GM18907 (cell line): ENCODE data around the gene ISCU.
A peak's percentile ranks its signal among the peaks of the same experiment; 100 is the strongest.
"Not testable (repeated sequence)": the region's sequence is repeated elsewhere in the genome, so short reads cannot be mapped to it uniquely, and the experiment has no call there.

Source experiments
- ATAC-seq: cut with Tn5 transposase; IDR thresholded peaks from one replicate; pipeline ENCODE4 v1.9.1; 2021; ENCODE audit warnings: mild to moderate bottlenecking, moderate library complexity; ENCODE audit not compliant: unreplicated experiment

The ISCU gene

DNA sequence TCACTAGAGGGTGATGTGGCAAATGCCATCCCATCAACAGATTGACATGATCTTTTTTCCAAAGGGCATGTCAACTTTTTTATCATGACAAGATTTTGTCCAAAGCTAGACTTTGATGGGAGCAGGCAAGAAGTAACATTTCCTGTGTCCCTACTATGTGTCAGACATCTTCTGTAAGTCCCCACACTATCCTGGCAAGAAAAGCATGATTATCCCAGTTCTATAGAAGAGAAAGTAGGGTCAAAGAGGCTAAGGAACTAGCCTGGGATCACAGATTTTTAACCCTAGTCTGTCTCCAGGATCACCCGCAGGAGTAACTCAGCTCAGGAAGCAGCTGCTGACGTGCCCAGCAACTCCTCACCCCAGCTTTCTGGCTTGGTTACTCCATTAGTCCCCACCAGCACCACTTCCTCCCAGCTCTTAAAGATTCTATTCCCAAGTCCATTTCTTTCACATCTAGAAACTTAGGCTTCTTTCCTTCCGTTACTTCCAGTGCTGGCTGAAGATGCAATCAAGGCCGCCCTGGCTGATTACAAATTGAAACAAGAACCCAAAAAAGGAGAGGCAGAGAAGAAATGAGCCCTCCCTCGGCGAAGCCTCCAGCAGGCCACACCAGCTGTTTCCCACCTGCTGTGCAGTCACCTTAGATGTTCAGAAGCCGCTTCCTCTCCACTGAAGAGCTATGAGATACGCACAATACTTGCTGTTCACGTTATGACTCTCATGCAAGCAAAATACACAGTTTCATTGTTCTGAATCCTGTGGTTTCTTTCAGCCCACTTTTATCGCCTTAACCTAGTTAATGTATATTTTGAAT lies 6.2 kb downstream of the ISCU start:
- peak; percentile 74 for ATAC-seq

DNA sequence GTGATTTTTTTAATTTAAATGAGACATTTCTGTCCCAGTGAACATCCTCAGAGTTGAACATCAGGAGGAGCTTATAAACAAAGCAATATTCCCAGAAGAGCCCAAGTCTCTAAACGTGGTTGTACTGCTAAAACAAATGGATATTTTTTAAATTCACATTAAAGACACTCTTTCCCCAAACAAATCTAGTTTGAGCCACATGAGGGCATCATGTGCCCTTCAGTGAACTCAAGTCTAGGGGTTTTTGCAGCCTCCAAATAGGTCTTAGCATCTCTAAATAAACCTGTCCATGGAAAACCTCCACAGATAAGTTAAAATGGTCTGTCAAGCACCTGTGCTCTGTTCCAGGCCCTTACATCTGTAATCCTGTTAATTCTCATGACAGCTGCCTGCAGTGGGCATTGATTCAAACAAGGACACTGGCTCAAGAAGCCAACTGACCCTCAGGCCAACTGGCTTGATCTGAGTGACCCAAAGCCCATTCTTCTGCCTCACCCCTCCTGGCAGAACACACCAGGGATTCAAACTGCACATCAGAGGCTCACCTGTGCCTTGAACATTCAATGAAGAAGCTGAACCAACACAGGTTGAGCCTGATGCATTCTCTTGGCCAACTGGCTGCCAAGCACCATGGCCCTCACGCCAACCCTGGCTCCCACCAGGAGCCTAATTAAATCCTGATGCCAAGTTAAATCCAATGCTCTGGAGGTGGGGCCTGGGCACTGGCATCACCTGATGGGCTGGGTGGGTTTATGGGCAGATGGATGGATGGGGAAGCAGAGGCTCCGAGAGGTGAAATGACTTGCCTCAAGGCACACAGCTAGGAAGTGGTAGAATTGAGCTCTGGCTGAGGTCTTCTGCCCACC lies 8.6 kb downstream of the ISCU start:
- no peak for ATAC-seq

DNA sequence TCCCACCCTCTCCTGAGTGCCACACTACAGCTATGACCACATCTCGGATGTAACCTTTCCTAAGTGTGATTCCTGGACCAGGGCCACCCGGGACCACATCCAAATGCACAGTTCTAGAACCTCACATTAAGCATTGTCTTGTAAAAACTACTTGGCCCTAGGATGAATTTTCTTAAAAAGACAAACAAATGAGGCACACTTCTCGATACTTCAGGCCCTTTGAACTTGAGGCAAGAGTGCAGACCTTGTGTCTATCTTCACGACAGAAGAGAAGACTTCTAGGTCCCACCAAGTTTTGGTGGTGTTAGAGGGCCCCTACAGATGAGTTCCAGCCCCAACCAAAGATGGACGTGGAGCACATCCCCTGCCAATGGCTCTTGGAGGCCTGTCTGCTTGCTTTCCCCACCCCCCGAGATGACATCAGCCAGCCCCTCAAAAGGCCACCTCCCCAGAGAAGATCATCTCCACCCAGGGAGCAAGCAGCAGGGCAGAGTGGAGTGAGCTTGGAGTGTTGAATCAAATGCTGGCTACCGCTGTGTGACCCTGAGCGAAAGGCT lies 9.3 kb downstream of the ISCU start:
- no peak for ATAC-seq

DNA sequence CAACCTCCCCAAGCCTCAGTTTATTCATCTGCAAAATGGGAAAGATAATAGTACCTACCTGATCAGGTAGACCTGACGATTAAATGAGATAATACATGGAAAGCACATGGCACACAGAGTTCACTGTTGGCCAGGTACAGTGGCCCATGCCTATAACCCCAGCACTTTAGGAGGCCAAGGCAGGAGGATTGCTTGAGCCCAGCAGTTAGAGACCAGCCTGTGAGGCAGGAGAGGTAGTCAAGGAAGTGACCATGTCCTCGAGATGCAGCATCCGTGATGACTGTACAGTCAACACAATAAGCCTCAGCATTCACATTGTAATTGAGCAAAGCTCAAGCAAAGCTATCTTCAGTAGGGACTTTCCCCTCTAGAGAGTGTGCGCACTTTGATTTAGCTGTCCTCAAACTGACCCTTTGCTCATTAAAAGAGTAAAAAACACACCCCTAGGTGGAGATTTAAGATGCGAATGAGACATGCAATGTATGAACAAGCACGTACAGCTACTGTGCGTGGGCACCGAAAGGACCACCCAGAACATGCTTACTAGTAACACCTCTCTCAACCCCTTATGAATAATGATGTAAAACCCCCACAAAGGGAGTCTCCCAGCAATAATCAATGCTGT lies 9.9 kb downstream of the ISCU start:
- no peak for ATAC-seq

DNA sequence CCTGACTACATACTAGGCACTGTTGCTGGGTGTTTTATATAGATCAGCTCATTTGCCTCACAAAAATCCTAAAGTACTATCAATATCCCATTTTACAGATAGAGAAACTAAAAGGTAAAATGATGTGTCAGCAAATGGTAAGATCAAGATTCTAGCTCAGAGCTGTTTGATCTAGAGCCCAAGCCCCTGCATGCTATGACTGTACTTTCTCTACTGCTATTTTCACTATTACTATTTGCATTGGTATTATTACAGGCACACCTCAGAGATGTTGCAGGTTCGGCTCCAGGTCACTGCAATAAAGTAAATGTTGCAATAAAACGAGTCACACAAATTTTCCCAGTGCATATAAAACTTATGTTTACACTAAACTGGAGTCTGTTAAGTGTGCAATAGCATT lies 10.9 kb downstream of the ISCU start:
- no peak for ATAC-seq

DNA sequence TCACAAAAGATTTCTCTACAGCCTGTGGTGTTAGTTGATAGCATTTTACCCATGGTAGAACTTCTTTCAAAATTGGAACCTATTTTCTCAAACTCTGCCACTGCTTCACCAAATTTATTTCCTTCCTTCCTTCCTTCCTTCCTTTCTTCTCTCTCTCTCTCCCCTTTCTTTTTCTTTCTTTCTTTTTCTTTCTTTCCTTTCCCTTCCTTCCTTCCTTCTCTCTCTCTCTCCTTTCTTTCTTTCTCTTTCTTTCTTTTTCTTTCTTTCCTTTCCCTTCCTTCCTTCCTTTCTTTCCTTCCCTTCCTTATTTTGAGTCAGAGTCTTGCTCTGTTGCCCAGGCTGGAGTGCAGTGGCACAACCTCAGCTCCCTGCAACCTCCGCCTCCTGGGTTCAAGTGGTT lies 11.9 kb downstream of the ISCU start:
- not testable (repeated sequence) for ATAC-seq

DNA sequence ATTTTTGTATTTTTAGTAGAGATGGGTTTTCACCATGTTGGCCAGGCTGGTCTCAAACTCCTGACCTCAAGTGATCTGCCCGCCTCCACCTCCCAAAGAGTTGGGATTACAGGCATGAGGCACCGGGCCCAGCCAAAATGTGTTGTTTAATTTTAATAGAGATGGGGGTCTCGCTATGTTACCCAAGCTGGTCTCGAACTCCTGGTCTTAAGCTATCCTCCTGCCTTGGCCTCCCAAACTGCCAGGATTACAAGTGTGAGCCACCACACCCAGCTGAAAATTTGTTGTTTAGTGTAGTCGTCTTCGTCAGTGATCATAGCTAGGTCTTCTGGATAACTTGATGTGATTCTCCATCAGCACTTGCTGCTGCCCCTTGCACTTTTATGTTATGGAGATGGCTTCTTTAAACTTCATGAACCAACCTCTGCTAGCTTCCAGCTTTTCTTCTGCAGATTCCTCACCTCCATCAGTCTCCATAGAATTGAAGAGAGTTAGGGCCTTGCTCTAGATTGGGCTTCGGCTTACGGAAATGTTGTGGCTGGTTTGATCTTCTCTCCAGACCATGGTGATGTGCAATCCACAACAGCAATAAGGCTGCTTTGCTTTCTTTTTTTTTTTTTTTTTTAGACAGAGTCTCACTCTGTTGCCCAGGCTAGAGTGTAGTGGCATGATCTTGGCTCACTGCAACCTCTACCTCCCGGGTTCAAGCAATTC lies 13.0 kb downstream of the ISCU start:
- no peak for ATAC-seq

DNA sequence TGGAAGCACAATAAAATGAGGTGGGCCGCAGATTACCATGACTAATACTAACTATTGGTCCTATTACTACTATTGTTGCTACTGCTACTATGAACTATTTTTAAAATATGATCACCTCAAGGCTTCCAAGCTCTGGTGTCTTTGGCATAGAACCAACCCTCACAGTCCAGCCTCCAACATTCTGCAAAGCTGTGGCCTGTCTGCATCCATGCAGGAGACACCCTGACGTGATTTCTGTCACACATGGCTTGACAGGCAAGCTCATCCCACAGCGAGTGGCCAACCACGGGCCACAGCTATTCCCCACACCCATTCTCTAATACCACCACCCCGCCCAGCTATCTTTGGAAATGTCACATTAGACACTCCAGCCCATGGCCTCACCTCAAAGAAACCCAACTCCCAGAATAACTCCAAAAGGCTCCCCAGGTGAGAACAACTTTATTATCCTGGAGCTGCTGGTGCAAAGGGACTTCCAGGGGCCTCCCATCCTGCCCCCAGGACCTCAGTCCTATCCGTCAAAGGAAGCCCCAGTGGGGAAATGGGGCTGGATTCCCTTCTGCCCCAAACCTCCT lies 14.4 kb downstream of the ISCU start:
- ATAC-seq, result no peak

DNA sequence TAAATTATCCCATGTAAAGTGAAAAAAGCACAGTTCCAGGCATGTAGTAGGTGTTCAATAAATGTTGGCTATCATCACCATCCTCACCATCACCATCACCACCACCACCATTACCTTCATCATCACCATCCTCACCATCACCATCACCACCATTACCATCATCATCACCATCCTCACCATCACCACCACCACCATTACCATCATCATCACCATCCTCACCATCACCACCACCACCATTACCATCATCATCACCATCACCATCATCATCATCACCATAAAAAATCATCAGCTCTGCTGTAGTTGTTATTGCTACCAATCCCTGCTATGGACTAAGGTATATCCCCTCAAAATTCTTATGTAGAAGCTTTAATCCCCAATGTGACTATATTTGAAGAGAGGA lies 15.1 kb downstream of the ISCU start:
- no peak for ATAC-seq

DNA sequence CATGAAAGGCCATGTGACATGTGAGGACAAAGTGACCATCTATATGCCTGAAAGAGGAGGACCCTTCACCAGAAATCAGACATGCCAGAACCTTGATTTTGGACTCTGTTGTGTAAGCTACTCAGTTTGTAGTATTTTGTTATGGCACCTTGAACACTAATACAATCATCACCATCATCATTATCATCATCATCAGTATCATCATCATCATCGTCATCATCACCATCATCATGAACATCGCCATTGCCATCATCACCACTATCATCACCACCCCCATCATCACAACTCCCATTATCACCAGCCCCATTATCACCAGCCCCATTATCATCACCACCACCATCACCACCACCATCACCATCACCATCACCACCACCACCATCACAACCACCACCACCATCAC lies 15.9 kb downstream of the ISCU start:
- no peak for ATAC-seq

DNA sequence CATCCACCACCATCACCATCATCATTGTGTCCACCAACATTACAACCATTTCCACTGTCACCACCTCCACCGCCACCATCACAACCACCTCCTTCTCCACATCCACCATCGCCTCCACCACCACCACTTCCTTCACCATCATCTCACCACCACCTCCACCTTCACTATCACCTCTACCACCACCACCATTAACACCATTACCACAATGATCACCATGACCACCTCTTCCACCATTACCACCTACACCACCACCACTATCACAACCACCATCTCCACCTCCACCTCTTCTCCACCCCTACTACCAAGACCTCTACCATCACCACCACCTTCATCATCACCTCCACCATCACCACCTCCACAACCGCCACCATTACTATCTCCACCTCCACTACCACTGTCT lies 16.4 kb downstream of the ISCU start:
- ATAC-seq, result no peak

DNA sequence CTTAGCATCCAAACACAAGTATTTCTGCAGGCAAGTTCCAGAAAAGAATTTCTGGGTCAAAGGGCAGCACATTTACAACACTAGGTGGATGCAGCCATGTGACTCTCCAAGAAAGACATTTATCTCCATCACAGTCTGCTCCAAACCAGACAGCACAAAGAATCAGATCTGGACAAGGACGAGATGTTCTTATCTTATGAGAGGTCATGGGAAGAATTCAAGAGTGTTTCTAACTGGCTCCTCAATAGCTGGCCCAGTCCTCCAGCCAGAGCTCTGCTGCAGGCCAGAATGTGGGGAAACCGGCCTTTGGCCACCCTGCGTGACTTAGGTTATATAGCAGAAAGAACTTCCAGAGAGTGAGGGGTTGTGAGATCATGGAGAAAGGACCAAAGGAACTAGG lies 18.1 kb downstream of the ISCU start:
- ATAC-seq, result no peak

DNA sequence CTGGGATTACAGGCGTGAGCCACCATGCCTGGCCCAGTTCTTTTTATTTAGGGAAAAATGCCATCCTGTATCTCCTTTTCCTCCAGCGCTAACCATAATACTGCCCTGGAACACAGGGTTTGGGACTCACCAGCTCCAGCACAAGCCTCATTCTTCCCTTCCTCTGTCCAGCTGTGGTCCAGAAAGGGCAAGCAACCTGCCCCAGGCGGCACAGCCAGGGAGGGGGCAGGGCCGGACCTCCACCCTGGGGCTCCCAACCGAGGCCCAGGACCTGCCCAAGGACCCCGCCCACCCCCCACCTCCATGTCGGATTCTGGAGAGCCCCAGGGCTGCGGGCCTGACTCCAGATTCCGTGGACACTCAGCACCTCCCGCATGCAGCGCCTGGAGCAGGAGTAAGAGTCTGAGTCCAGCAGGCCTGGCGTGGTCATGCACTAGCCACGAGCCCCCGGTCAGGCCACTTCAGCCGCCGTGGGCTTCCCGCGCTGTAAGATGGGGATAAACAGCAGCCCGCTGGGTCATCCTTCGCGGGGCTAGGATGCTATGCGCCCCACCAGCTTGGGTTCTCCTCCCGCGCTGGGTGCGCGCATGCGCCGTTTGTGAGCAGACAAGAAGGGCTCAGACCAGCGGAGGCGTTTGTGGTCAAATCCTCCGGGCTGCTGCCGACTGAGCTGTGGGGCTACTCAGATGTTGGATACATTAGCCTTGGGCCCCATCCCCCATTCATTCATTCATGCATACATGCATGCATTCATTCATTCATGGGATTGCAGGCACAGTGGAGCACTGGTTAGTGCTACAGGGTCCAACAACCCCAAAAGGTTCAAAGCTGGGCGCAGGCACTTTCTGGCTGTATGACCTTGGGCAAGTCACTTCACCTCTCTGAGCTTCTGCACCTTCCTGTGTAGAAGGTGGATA lies 19.2 kb downstream of the ISCU start:
- ATAC-seq, result no peak

DNA sequence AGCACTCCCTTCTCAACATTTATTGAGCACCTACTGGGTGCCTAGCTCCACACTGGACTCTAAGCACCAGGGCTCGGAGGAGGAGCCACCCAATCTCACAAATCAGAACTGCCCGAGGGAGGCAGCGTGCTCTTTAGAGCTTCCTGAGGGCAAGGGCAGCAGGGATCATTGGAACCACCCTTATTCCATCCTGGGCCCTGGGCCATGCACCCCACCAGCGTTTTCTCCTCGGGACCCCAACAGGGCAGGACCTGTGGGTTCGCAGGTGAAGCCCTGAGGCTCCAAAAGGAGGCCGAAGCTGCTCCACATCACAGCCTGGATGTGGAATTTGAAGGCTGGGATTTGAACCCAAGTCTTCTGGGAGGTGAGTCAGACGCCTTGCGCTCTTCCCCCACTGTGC lies 20.1 kb downstream of the ISCU start:
- no peak for ATAC-seq

DNA sequence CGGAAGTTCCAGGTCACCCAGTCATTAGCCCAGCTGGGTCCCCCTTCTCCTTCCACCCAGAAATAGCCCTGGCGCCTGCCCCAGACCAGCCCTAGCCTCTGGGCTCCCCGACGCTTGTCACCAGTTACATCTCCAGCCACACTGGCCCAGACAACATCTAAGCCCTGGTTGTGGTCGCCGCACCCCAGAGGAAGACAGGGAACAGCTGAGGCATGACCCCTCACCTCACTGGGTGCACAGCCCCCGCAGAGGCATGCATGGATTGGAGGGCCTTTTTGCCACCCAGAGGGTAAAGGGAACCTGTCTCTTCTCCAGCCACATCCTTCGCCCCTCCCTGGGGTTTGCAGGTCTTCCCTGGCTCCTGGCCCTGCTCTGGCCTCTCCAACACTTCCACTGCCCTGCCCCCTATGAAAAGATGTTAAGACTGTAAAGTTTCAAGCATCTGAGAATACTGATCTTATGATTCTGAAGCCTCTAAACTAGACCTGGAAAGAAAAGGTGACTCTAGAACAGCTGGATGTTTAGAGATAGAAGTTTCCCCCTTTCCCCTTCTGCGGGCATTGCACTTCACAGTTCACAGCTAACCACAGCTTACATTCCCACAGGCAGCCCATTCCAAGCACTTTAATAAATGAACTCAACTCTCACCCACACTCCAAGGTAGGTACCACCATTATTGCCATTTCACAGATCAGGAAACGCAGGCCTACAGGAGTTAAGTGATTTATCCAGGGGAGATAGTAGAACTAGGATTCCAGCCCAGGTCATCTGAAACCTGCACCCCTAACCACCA lies 20.8 kb downstream of the ISCU start:
- ATAC-seq, result no peak

DNA sequence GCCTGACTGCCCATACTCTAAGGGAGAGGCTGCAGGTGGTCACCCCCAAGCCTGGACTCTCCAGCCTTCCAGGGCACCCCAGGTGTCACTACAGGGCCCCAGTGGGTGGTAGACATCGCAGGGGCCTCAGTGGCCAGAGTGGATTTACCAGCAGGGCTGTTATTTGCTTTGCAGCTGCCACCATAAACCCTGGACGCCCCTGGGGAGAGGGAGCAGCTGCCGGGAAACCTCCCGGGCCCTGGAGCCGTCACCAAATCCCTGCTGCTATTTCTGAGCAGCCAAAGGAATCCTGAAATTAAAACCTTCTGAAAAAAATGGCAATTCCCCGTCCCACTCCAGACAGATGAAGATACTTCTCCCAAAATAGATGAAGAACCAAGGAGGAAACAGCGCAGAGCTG lies 21.6 kb downstream of the ISCU start:
- ATAC-seq, result no peak

DNA sequence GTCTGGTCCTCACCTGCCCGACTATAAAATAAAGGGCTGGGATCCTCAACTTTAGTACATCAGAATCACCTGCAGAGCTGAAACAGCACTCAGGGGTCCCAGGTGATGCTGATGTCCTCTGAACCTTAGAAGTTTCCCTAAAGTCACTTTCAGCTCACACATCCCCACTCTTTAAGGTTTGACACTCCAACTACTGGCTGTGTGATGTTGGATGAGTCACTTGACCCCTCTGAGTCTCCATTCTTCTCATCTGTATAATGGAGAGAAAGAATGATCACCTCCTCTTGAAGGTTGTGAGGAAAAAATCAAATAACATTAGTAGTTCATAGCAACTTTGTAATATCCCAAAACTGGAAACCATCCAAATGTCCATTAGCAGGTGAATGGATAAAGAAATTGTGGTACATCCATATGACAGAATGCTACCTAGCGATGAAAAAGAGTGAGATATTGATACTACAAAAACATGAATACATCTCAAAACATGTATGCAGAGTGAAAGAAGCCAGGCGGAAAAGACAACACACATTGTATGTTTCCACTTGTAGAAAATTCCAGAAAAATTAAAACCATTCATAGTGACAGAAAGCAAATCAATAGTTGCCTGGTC lies 22.2 kb downstream of the ISCU start:
- ATAC-seq, result no peak

DNA sequence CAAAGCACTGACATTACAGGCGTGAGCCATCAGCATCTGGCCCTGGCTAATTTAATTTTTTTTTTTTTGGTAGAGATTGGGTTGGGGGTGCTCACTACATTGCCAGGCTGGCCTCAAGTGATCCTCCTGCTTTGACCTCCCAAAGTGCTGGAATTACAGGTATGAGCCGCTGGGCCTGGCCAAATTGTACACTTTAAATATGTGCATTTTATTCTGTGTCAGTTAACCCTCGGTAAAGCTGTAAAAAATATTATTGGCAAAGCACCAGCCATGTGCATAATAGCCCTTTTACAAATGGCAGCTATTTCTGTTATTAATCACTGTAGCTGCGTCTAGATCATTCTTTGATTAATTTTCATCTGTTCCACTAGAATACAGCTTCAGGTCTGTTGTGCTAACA lies 23.5 kb downstream of the ISCU start:
- no peak for ATAC-seq
